GM18511 (cell line): ENCODE measurements around the gene KCNIP4.

Source experiments
- ATAC-seq: cut with Tn5 transposase; IDR thresholded peaks from one replicate; pipeline ENCODE4 v1.9.1; 2021; ENCODE audit warnings: mild to moderate bottlenecking, moderate library complexity; ENCODE audit not compliant: unreplicated experiment

KCNIP4 gene

DNA sequence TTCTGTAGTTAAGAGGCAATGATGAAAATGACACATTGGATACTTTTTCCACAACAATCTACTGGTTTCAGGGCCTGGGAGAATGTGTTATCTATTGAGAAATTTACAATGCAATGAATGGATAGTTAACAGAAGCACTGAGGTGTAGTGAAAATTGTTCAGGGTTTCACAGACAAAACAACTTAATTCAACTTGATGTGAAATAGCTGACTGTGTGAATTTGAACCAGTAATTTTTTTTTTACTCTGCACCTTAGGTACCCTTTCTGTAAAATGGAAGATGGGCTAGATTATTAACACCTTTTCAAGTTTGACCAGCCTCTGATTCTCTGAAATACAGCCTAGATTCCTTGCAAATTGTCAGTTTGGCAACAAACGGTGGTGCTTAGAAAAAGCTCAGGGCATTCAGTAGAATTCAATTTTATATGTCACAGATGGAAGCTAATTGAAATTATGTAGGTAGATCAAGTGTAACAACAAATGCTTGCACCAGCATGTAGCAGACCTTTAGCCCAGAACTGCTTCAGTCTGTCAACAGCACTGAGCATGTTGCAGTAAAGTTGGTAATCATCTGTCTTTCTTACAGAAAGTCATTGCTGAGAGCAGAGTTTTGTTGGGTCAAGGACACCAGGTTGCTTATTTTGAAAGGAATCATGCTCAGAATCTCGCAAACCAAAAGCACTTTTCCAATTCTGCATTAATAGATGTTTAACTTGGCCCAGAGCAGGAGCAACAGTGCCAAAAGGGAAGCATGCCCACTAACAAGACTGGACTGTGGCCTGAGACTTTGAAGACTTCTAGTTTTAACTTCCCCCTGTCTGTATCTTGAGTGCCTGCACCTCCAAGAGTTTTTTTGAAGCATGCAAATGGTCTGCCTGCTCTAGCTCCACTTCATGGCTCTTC lies 721.7 kb downstream of the KCNIP4 start:
- no peak for ATAC-seq

DNA sequence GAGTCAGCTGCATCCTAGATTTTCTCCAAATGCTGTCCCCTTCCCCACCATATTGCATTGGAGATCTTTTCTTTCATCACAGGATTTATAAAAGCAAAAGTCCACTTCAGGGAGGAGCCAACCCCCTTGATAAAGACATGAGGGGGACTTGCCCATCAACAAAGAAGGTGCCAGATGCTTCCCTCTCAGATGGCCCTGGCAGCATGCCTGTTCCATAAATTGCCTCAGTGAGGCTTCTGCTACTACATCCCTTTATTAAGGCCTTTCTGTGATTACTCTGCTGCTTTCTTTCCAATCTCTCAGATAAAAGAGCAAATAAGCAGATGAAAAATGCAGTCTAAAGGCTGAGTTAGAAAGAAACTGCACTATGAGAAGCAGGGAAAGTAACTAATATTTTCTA lies 736.7 kb downstream of the KCNIP4 start:
- ATAC-seq: no peak

- ATAC-seq: no peak
Observed at GRCh38 chr4:21209860-21210259, 738.7 kb downstream of the KCNIP4 start.

- no peak for ATAC-seq
Observed at GRCh38 chr4:21205821-21206531, 742.6 kb downstream of the KCNIP4 start.

DNA sequence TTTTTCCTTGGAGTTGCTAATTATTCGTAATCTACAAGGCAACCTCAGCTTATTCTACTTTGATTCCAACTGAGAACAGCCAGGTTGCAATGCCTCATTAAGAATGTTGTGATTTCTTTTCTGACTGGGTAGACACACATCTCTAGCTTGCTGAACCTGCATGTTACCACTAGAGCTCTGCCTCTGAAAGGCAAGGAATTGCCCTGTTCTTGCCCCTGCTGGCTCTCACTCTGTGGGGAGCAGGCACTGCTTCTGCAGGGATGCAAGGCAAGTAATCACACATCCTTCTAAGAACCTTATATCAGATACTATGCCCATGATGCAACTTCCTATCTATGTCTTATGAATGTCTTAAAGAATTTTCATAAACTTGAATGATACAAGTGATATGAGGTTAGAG lies 745.2 kb downstream of the KCNIP4 start:
- no peak for ATAC-seq

GRCh38 chr4:21202959-21203358 lies 745.6 kb downstream of the KCNIP4 start:
- ATAC-seq: no peak

GRCh38 chr4:21198683-21199082 lies 749.9 kb downstream of the KCNIP4 start:
- no peak for ATAC-seq

DNA sequence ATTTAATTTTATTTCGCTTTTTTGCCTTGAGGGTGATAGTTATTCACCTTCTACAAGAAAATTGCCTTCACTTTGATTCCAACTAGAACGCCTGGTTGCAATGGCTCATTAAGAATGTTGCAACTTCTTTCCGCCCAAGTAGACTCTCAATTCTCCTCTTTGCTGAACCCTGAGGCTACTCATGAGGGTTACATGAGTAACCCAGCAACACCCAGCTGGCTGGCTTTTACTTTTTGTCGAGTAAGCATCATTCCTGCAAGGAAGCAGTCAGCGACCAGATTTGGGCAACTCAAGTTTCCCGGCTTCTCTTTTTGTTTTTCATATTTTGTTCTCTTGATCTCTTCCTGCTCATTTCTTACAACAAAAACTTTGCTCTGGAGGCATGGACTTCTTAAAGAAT lies 752.9 kb downstream of the KCNIP4 start:
- ATAC-seq: no peak

DNA sequence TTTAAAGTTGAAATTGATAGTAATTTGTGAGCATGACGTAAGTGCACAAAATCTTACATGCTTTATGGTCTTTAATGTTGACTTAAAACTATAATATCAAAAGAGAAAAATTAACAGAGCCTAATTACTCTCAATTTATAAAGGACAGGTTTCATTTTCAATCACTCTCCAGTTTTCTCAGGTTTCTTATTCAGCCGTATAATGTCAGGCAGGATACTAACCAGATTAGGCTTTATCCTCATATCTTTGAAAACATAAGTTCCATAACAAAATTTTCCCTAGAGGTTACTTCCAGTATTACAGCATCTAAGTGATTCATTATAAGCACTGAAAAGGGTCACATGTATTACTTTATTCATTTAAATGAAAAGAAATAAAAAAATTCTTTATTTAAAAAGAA lies 756.2 kb downstream of the KCNIP4 start:
- no peak for ATAC-seq

DNA sequence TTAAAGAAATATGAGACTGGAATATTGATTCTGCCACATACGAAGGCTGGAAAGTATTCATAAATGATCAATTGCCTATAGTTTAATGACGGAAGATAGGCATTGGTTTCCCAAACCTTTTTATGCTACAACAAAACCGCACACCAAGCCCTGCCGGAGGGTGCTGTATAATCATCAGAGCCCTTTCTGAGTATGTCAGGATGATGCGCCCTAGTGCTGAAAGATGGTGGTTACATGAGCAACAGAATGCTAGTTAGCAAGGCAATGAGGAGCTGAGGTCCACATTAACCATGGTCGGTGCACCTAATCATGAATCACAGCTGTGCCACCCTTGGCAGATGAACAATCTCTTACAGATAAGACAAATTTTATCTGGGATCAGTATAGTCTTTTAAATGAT lies 757.3 kb downstream of the KCNIP4 start:
- ATAC-seq: no peak

- no peak for ATAC-seq
Observed at GRCh38 chr4:21184788-21185187, 763.8 kb downstream of the KCNIP4 start.

DNA sequence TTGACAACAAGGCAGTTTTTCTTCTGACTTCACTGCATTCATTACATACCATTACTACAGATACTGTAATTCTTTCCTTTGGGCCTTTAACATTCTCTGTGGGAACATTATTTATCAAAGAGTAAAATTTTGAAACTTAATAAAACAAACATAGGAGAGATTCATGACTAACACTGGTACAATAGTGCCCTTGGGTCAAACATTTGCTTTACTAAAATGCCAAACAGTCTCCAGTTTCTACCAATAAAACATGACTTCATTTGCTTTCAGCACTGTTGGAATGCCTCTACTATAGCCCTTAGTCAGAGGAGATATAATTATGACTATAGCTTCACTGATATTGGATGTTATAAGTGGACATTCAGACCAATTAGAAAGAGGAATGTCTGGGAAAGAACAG lies 766.9 kb downstream of the KCNIP4 start:
- ATAC-seq: no peak

DNA sequence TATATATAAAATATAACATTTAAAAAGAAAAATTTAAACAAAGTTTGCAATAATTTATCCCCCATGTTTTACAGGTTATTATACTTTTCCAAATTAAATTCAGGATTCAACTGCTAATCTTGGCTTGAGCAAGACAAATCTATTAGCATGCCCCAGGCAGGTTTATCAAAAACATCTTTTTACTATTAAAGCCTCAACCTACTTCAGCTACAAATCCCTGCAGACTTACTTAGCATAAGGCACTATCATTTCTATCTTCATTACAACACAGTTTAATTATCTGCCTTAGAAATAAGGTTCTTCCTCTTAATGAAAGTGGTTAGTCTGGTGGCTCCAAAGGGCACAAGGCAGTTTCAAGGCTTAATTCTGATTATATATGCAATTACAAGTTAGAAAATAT lies 770.7 kb downstream of the KCNIP4 start:
- no peak for ATAC-seq

- ATAC-seq: no peak
Observed at GRCh38 chr4:21177092-21177491, 771.5 kb downstream of the KCNIP4 start.

DNA sequence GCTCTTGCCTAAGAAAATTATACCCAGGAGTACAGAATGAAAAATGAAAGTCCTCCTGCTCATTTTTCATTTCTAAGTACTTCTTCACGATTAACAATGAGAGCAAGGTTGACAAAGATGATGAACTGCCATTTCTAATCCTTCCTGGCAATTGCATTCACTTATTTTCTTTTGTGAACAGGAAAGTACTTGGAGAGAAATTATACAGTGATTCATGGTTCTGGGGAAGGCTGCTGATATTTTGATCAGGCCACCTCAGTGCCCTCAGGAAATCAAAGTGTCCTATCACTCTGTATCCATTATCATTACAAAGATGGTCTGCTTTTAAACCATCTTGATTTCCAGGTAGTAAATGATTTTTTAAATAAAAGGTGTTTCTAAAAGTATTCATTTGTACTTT lies 780.9 kb downstream of the KCNIP4 start:
- ATAC-seq: no peak

DNA sequence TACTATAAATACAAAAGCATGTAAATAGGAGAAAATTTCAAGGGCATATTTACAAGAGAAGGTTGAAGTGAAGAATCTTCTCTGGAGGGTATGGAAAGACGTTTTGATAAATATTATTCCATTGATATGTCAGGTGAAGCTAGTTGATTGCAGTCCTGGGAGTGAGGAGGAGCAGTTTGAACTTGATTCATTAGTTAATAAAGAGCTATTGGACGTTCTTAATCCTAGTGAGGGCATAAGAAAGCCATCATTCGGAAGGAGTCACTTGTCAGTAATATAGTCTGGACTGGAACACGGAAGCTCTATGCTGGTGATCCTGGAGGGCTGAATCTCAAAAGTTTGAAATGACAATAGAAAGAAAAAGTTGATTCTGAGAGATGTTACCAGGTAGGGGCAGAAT lies 793.2 kb downstream of the KCNIP4 start:
- ATAC-seq: no peak

DNA sequence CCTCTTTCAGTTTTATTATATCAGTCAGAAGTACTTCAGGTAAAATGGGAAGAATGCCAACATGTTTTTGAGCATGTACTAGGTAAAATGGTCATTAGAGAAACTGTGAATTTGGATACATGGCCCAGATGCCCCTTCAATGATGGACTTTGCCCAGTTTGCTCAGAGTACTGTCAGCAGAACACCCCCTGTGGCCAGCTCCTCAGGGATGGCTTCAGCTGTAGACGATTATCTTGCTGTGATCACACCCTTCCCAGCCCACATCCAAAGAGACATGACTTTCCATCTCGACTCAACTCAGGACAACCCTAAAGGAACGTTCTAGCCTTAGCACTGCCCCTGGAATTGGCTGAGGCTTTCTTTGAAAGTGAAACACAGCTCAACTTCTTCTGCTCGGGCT lies 809.2 kb downstream of the KCNIP4 start:
- no peak for ATAC-seq

DNA sequence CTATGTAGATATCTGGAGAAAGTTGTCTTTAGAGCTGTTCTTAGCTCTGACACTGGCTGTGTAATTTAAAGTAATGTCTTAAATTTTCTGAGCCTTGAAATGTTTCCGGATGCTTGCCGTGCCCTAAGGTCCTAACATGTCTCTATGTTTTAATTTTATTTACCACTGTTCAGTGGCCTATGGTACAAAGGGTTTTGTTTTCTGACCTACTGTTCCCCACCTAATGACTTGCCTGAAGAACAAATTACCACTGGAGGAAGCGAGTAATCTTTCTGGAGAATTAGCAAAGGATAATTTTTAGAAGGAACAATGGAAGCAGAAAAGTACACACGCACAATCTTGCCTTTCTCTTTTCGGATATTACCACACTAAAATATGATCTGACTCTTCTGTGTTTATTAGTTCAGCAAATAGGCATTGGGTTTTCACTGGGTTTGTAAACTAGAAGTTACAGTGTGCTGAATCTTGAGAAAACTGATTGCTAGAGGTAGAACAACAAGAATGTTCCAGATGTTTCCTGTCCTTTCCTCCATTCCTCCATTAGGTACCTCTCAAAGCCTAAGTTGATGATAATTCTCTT lies 812.4 kb downstream of the KCNIP4 start:
- ATAC-seq: no peak

DNA sequence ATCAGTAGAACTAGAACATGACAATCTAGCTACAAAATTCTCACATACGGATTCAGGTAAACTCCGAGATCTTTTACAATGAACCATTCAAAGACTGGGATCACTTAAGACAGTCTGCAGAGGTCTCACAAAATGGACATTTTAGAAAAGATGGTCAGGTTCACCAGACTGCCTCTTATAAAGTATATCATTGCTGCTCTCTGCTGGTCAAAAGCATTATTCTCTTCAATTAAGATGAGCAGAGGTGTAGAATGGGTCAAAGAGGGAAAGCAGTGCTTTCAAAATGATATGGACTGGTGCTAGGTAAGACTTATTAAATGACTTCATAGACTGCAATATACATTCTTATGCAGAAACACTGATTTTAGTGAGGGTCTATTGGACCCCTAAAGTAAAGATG lies 813.6 kb downstream of the KCNIP4 start:
- ATAC-seq: no peak

- ATAC-seq: no peak
Observed at GRCh38 chr4:21130606-21131005, 818.0 kb downstream of the KCNIP4 start.

DNA sequence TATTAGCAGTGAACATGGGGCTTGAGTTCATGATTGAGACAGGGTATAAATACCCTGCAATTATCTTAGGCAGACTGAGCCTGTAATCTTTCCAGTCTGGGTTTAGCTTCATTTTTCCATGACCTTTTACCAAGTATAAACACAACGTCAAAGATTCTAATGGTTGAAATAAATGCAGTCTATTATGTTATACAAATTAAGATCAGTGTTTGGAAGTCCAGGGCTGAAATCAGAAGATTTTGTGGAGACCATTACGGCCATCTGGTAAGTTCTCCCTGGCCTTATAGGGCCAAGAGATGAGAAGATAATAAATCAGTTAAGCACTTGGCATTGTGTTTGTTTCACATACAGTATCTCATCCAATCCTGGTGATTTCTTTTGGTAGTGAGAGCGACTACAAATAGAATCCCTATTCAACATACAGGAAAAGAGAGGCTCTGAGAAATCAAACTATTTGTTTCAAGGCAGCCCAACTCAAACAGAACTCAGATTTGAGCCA lies 822.5 kb downstream of the KCNIP4 start:
- no peak for ATAC-seq

- no peak for ATAC-seq
Observed at GRCh38 chr4:21118301-21118700, 830.3 kb downstream of the KCNIP4 start.
